ENCODE measurements around the gene PRR23E. TPM values are rescaled to one million over a fixed set of nuclear protein-coding genes. Genes with fewer than 3 reads are reported as not detected.

Gene PRR23E
- total and polyA plus RNA-seq, 2 donors (not counting 3 experiments of a cell fraction or from before 2014, with no cell fraction given) = not detected

DNA sequence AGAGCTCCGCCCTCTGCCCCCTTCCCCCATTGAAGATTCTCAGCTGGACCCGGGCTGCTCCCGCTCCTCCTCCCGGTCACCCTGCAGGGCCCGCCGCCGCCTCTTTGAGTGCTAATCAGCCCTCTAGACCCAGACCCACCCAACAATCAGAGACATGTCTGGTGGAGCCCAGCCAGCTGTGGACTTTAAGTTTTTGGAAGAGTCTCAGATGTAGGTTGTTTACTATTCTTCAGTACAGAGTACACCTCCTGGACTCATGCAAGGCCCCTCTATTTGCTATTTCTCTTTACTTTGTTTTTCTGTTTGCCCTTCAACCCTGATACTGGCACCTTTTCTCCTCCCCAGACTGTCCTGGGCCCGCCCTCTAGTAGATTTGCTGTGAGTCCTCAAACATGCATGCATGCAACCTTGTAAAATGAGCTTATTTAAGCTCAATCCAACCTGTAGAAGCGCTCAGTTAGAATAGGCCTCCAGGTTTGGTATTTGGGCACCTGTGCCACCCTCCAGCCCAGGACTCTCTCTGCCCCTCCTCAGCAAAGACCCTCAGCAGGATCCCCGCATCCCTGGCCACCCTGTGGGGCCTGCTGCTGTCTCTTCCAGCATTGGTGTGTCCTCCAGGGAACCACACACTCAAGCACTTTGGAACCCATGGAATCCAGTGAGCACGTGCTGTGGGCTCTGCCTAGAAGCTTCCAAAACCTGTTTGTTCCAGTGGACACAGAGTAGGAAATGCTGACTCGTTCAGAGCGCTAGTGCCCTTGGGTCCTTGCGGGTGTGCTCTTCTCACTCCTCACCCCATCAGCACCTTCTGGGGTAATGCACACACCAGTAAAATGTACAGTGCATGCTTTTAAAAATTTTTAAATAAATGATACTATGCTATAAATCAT lies 4.6 kb downstream of the PRR23E start:
- H3K9me3 ChIP-seq (replicated peaks; ENCODE audit: control insufficient read depth, insufficient read depth, low read length) = no peaks in the 10 kb centered on the region
- CTCF ChIA-PET = no interaction called here
- no peaks in the 10 kb centered on the region for H3K9me1 ChIP-seq (replicated peaks; ENCODE audit: control insufficient read depth, extremely low read depth, insufficient read depth, low read length)
- no peak overlapping the region for H3K4me3 ChIP-seq (replicated peaks in 1 of 3; ENCODE audit: insufficient read depth in 1 of 3, low read depth in 1 of 3, low read length in 3 of 3)
- H3K79me2 ChIP-seq (ENCODE audit: control insufficient read depth, insufficient read depth, low read length) = no peaks in the 10 kb centered on the region
- no peak overlapping the region for H3K4me2 ChIP-seq (ENCODE audit: insufficient read depth, low read length)
- FAIRE-seq = no peak
- dilution Hi-C loops (cut with MboI; ENCODE audit: extremely low pct_ligation_motif_present, low sequenced_read_pairs) = no loop called here
- H3K27me3 ChIP-seq (ENCODE audit: control insufficient read depth in 2 of 2, insufficient read depth in 2 of 2, low read length in 2 of 2) = no peaks in the 10 kb centered on the region
- intact Hi-C loops (cut with micrococcal nuclease) = no loop called here
- no peaks in the 10 kb centered on the region for H3K4me1 ChIP-seq (ENCODE audit: control insufficient read depth, extremely low read depth, insufficient read depth, low read length)
- no peak overlapping the region for H3K27ac ChIP-seq (ENCODE audit: insufficient read depth, low read depth, low read length)
- H2AFZ ChIP-seq (ENCODE audit: low read depth, low read length) = no peak overlapping the region
- TF ChIP-seq GATA2 (IDR thresholded peaks at IDR 0.05; ENCODE audit: insufficient read depth, insufficient read length, low read depth, low read length) = no peak
- no peak for TF ChIP-seq POLR2AphosphoS5 (IDR thresholded peaks at IDR 0.05; ENCODE audit: insufficient read depth, low read depth, low read length)
- TF ChIP-seq, protein P1, sequence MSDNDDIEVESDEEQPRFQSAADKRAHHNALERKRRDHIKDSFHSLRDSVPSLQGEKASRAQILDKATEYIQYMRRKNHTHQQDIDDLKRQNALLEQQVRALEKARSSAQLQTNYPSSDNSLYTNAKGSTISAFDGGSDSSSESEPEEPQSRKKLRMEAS (IDR thresholded peaks at IDR 0.05; ENCODE audit: insufficient read depth, insufficient read length) = no peak
- TF ChIP-seq JUN (IDR thresholded peaks at IDR 0.05; ENCODE audit: borderline replicate concordance, insufficient read depth, insufficient read length, low read depth) = no peak
- no peak for TF ChIP-seq EZH2 (IDR thresholded peaks at IDR 0.05; ENCODE audit: borderline replicate concordance, low read depth, low read length, severe bottlenecking)
- H3K9ac ChIP-seq (replicated peaks; ENCODE audit: extremely low read depth, insufficient read depth, low read length) = no peak overlapping the region
- no peaks in the 10 kb centered on the region for H4K20me1 ChIP-seq (replicated peaks; ENCODE audit: control insufficient read depth, extremely low read depth, insufficient read depth, low read length)
- DNase-seq (ENCODE audit: low read depth, low spot score) = no peak
- no TSS peak for BruUV-seq (replicated peaks)
- POLR2A ChIA-PET = no interaction called here
- no peaks in the 10 kb centered on the region for H3K36me3 ChIP-seq (ENCODE audit: control insufficient read depth in 2 of 2, extremely low read depth in 1 of 2, insufficient read depth in 2 of 2, low read length in 2 of 2)

- CTCF ChIA-PET = no interaction called here
- no TSS peak for BruUV-seq (replicated peaks)
- Histone ChIP-seq H3K9me1 (replicated peaks; ENCODE audit: control insufficient read depth, extremely low read depth, insufficient read depth, low read length) (no peaks in the 10 kb centered on the region), H3K4me1 (ENCODE audit: control insufficient read depth, extremely low read depth, insufficient read depth, low read length) (no peaks in the 10 kb centered on the region), H3K4me2 (ENCODE audit: insufficient read depth, low read length) (no peak overlapping the region), H2AFZ (ENCODE audit: low read depth, low read length) (no peak overlapping the region), H3K27ac (ENCODE audit: insufficient read depth, low read depth, low read length) (no peak overlapping the region), H3K9ac (replicated peaks; ENCODE audit: extremely low read depth, insufficient read depth, low read length) (no peak overlapping the region), H3K4me3 (replicated peaks in 1 of 3; ENCODE audit: insufficient read depth in 1 of 3, low read depth in 1 of 3, low read length in 3 of 3) (no peak overlapping the region), H3K36me3 (ENCODE audit: control insufficient read depth in 2 of 2, extremely low read depth in 1 of 2, insufficient read depth in 2 of 2, low read length in 2 of 2) (no peaks in the 10 kb centered on the region), H3K27me3 (ENCODE audit: control insufficient read depth in 2 of 2, insufficient read depth in 2 of 2, low read length in 2 of 2) (no peaks in the 10 kb centered on the region), H3K9me3 (replicated peaks; ENCODE audit: control insufficient read depth, insufficient read depth, low read length) (no peaks in the 10 kb centered on the region), H4K20me1 (replicated peaks; ENCODE audit: control insufficient read depth, extremely low read depth, insufficient read depth, low read length) (no peaks in the 10 kb centered on the region), H3K79me2 (ENCODE audit: control insufficient read depth, insufficient read depth, low read length) (no peaks in the 10 kb centered on the region)
- DNase-seq (ENCODE audit: low read depth, low spot score) (no peak), FAIRE-seq (no peak)
- POLR2A ChIA-PET = no interaction called here
- dilution Hi-C loops (cut with MboI; ENCODE audit: extremely low pct_ligation_motif_present, low sequenced_read_pairs) (no loop called here), intact Hi-C loops (cut with micrococcal nuclease) (no loop called here)
- TF ChIP-seq POLR2A (IDR thresholded peaks at IDR 0.05; ENCODE audit: low read depth, low read length) (no peak), POLR2AphosphoS5 (IDR thresholded peaks at IDR 0.05; ENCODE audit: insufficient read depth, low read depth, low read length) (no peak), JUN (IDR thresholded peaks at IDR 0.05; ENCODE audit: borderline replicate concordance, insufficient read depth, insufficient read length, low read depth) (no peak), FOS (IDR thresholded peaks at IDR 0.05; ENCODE audit: borderline replicate concordance, insufficient read depth, low read length) (no peak), CTCF (IDR thresholded peaks at IDR 0.05; ENCODE audit: extremely low read depth in 1 of 2, insufficient read depth in 1 of 2, low read depth in 1 of 2, low read length in 2 of 2) (no peak), GATA2 (IDR thresholded peaks at IDR 0.05; ENCODE audit: insufficient read depth, insufficient read length, low read depth, low read length) (no peak), MYC (IDR thresholded peaks at IDR 0.05; ENCODE audit: low read depth, low read length) (no peak), EZH2 (IDR thresholded peaks at IDR 0.05; ENCODE audit: borderline replicate concordance, low read depth, low read length, severe bottlenecking) (no peak)
- TF ChIP-seq, protein P1 (IDR thresholded peaks at IDR 0.05; ENCODE audit: insufficient read depth, insufficient read length) = no peak
Observed at GRCh38 chr3:127200086-127200691, 7.3 kb downstream of the PRR23E start.

Data from endothelial cell of umbilical vein (primary cell).